OCI-LY3 (cell line): Measurements from ENCODE around the gene PNLIPRP3.

Experiments used
- CTCF ChIP-seq: fragments of 200-600, 300-600 bp; sonication (generic); IDR thresholded peaks from 2 replicates; pipeline ENCODE4 v1.5.1; 2014; ENCODE audit warnings: antibody characterized with exemption, low read length, low read depth
- EZH2phosphoT487 ChIP-seq: fragments of 200-600 bp; shearing (Covaris generic); IDR thresholded peaks from 2 replicates; pipeline ENCODE4 v1.6.1; 2018; ENCODE audit warnings: antibody characterized with exemption, mixed run types, low read depth

GRCh38 chr10:116522803-116523381, 95.2 kb downstream of the PNLIPRP3 start:
- TF ChIP-seq CTCF (no peak), EZH2phosphoT487 (no peak)
